ENCODE results near the gene PRR18.

The PRR18 gene

GRCh38 chr6:166274163-166274562, 34.0 kb downstream of the PRR18 start:
- no peak for DNase-seq

GRCh38 chr6:166271376-166271765, 36.8 kb downstream of the PRR18 start:
- DNase-seq, result no peak

GRCh38 chr6:166270706-166271375, 37.4 kb downstream of the PRR18 start:
- no peak for DNase-seq

GRCh38 chr6:166269301-166270039, 38.7 kb downstream of the PRR18 start:
- DNase-seq, result no peak

GRCh38 chr6:166268431-166268830, 39.8 kb downstream of the PRR18 start:
- DNase-seq, result no peak

GRCh38 chr6:166267526-166267925, 40.7 kb downstream of the PRR18 start:
- DNase-seq, result no peak

GRCh38 chr6:166266336-166266735, 41.9 kb downstream of the PRR18 start:
- DNase-seq, result no peak

GRCh38 chr6:166262743-166263515, 45.3 kb downstream of the PRR18 start:
- DNase-seq, result no peak

GRCh38 chr6:166259296-166259977, 48.8 kb downstream of the PRR18 start:
- no peak for DNase-seq

GRCh38 chr6:166258854-166259276, 49.3 kb downstream of the PRR18 start:
- peak; percentile 35 to 40 for DNase-seq

GRCh38 chr6:166257911-166258318, 50.3 kb downstream of the PRR18 start:
- DNase-seq, result peak in 1 of 2 experiments; percentile 22

All from activated T-cell treated with anti-CD3 and anti-CD28 coated beads, Interleukin-2, amount 50 U/mL, for 48 hours (primary cell).